T47D (cell line): ENCODE data around the gene TMEM239.
"Not testable (repeated sequence)": the region's sequence is repeated elsewhere in the genome, so short reads cannot be mapped to it uniquely, and the experiment has no call there.

Experiments used
- DNase-seq, 2 experiments: peaks; one replicate each; pipeline versions ENCODE4 v3.0.0 to v3.0.0-alpha.2; 2011 to 2012; ENCODE audit warnings: low read depth in 1 of 2, low spot score in 1 of 2
- JUND ChIP-seq: IDR thresholded peaks from 2 replicates; pipeline ENCODE4 v1.6.1; 2012; ENCODE audit warnings: low read depth
- in situ Hi-C: cut with HindIII; loops from 2 replicates; pipeline ENCODE4 v1.10.0; 2016; ENCODE audit warnings: low sequenced_read_pairs, low pct_unique_long_range_greater_than_20kb

The TMEM239 gene

GRCh38 chr20:2817341-2817726 lies 1.2 kb downstream of the TMEM239 start:
- in situ Hi-C loops: no loop called here
- TF ChIP-seq JUND: no peak
- DNase-seq: no peak

GRCh38 chr20:2817891-2818595 lies 1.9 kb downstream of the TMEM239 start:
- TF ChIP-seq JUND: no peak
- in situ Hi-C loops: no loop called here
- no peak for DNase-seq

GRCh38 chr20:2820084-2820895 lies 4.1 kb downstream of the TMEM239 start:
- in situ Hi-C loops: no loop called here
- TF ChIP-seq JUND: no peak
- DNase-seq: no peak

GRCh38 chr20:2820896-2821869 lies 5.0 kb downstream of the TMEM239 start:
- in situ Hi-C loops: no loop called here
- TF ChIP-seq JUND: no peak
- no peak for DNase-seq

- DNase-seq: no peak
- TF ChIP-seq JUND: no peak
- in situ Hi-C loops: no loop called here
These were observed 5.9 kb downstream of the TMEM239 start for GRCh38 chr20:2822073-2822472.

- no peak for TF ChIP-seq JUND
These were observed 9.6 kb downstream of the TMEM239 start for GRCh38 chr20:2825761-2826160.

GRCh38 chr20:2826655-2827054 lies 10.5 kb downstream of the TMEM239 start:
- in situ Hi-C loops: no loop called here
- TF ChIP-seq JUND: no peak

More at GRCh38 chr20:2825761-2826160, 9.6 kb downstream of the TMEM239 start:
- in situ Hi-C loops: no loop called here
- DNase-seq: no peak

GRCh38 chr20:2829376-2829775 lies 13.2 kb downstream of the TMEM239 start:
- in situ Hi-C loops: no loop called here
- DNase-seq: no peak
- TF ChIP-seq JUND: no peak

More at GRCh38 chr20:2826655-2827054, 10.5 kb downstream of the TMEM239 start:
- no peak for DNase-seq

GRCh38 chr20:2831206-2831605 lies 15.0 kb downstream of the TMEM239 start:
- DNase-seq, in situ Hi-C loops: not testable (repeated sequence)

GRCh38 chr20:2833761-2834160 lies 17.6 kb downstream of the TMEM239 start:
- in situ Hi-C loops: no loop called here
- no peak for DNase-seq
- TF ChIP-seq JUND: no peak

GRCh38 chr20:2834401-2835110 lies 18.4 kb downstream of the TMEM239 start:
- DNase-seq: no peak
- in situ Hi-C loops: no loop called here
- no peak for TF ChIP-seq JUND

- DNase-seq: no peak
- no peak for TF ChIP-seq JUND
- in situ Hi-C loops: no loop called here
These were observed 19.2 kb downstream of the TMEM239 start for GRCh38 chr20:2835331-2835796.
